Lung (tissue), 12 donors: ENCODE results near the gene JAK1. TPM values are rescaled to one million over a fixed set of nuclear protein-coding genes. Genes with fewer than 3 reads are reported as not detected.

ENCODE experiments used
- ATAC-seq: fragments of 200-7000 bp; cut with Tn5 transposase; one replicate; pipeline ENCODE4 v1.9.1; 2020; ENCODE audit warnings: moderate number of reproducible peaks; ENCODE audit not compliant: insufficient read depth, low FRiP score
- DNase-seq, 3 donors: peaks; one replicate each; pipeline ENCODE4 v3.0.0-alpha.2; 2013 to 2017
- H3K27ac ChIP-seq, 2 donors: one replicate each; pipeline ENCODE4 v1.5.1; 2013; ENCODE audit warnings: mild to moderate bottlenecking in 2 of 2, moderate library complexity in 2 of 2, control low read depth in 1 of 2, inconsistent platforms in 1 of 2, low read depth in 1 of 2, low read length in 1 of 2
- H3K27me3 ChIP-seq, 3 donors: one replicate each; pipeline ENCODE4 v1.5.1; 2013; ENCODE audit warnings: low read length in 2 of 3; ENCODE audit not compliant: control insufficient read depth in 3 of 3, insufficient read depth in 3 of 3
- H3K36me3 ChIP-seq, 4 donors: one replicate each; pipeline ENCODE4 v1.5.1; 2013; ENCODE audit warnings: low read length in 4 of 4, mild to moderate bottlenecking in 1 of 4, moderate library complexity in 1 of 4; ENCODE audit not compliant: control insufficient read depth in 4 of 4, insufficient read depth in 4 of 4
- H3K4me1 ChIP-seq, 5 donors: one replicate each; pipeline ENCODE4 v1.5.1; 2013; ENCODE audit warnings: low read length in 5 of 5, mild to moderate bottlenecking in 2 of 5, moderate library complexity in 1 of 5; ENCODE audit not compliant: control insufficient read depth in 5 of 5, insufficient read depth in 5 of 5
- H3K4me3 ChIP-seq: one replicate; pipeline ENCODE4 v1.5.1; 2013; ENCODE audit warnings: mild to moderate bottlenecking, control low read depth, moderate library complexity
- H3K9ac ChIP-seq, 2 donors: one replicate each; pipeline ENCODE4 v1.5.1; 2013; ENCODE audit warnings: low read length in 2 of 2, control low read depth in 1 of 2; ENCODE audit not compliant: insufficient read depth in 1 of 2
- H3K9me3 ChIP-seq, 4 donors: one replicate each; pipeline ENCODE4 v1.5.1; 2013; ENCODE audit warnings: low read length in 3 of 4, mild to moderate bottlenecking in 1 of 4, moderate library complexity in 1 of 4; ENCODE audit not compliant: control insufficient read depth in 4 of 4, insufficient read depth in 3 of 4
- WGBS, 2 donors: extraction: QIAGEN DNeasy Blood & Tissue Kit; methylation state at CpG; one replicate each; pipeline ENCODE4 v1.1.7; 2013; 5-methylcytosine and 5-hydroxymethylcytosine counted together
- polyA plus RNA-seq, 2 donors: library from polyadenylated mRNA; stranded (reverse); fragments of 200-250 nt; gene quantifications; one replicate each; pipeline ENCODE4 v1.2.1, GENCODE V29; 2013
- total RNA-seq, 2 donors: library from RNA; depleted of rRNA in 1 of 2; stranded (reverse); fragments of >200 nt in 1 of 2; gene quantifications; one replicate each; pipeline ENCODE4 v1.2.1, GENCODE V29; 2014 to 2021
- TF ChIP-seq, protein P1 (sequence below): IDR thresholded peaks from 2 replicates; pipeline ENCODE4 v1.5.1; 2012; ENCODE audit warnings: mild to moderate bottlenecking; ENCODE audit errors: control extremely low read depth, extremely low read depth
- donor health status: control.
- donor health status: control.
- donor health status: Bipolar disorder and iron deficiency.
- donor health status: healthy.
- donor health status: DM: yes; HTN: yes; CAD: no.

JAK1 gene
- total and polyA plus RNA-seq, 4 donors: 26.7 to 162 (median 116) TPM

GRCh38 chr1:64917907-64918306 lies 48.4 kb downstream of the JAK1 start:
- Histone ChIP-seq H3K4me1 (peaks cover 8 to 36% (median 20%) of the 10 kb centered on the region in 5 donors), H3K27ac (peak overlapping the region; percentile 47 to 81), H3K27me3 (no peaks in the 10 kb centered on the region), H3K4me3 (no peak overlapping the region), H3K9ac (no peak overlapping the region), H3K9me3 (no peaks in the 10 kb centered on the region), H3K36me3 (no peaks in the 10 kb centered on the region)
- TF ChIP-seq, protein P1, sequence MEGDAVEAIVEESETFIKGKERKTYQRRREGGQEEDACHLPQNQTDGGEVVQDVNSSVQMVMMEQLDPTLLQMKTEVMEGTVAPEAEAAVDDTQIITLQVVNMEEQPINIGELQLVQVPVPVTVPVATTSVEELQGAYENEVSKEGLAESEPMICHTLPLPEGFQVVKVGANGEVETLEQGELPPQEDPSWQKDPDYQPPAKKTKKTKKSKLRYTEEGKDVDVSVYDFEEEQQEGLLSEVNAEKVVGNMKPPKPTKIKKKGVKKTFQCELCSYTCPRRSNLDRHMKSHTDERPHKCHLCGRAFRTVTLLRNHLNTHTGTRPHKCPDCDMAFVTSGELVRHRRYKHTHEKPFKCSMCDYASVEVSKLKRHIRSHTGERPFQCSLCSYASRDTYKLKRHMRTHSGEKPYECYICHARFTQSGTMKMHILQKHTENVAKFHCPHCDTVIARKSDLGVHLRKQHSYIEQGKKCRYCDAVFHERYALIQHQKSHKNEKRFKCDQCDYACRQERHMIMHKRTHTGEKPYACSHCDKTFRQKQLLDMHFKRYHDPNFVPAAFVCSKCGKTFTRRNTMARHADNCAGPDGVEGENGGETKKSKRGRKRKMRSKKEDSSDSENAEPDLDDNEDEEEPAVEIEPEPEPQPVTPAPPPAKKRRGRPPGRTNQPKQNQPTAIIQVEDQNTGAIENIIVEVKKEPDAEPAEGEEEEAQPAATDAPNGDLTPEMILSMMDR: no peak
- ATAC-seq: no peak
- no peak for DNase-seq

DNA sequence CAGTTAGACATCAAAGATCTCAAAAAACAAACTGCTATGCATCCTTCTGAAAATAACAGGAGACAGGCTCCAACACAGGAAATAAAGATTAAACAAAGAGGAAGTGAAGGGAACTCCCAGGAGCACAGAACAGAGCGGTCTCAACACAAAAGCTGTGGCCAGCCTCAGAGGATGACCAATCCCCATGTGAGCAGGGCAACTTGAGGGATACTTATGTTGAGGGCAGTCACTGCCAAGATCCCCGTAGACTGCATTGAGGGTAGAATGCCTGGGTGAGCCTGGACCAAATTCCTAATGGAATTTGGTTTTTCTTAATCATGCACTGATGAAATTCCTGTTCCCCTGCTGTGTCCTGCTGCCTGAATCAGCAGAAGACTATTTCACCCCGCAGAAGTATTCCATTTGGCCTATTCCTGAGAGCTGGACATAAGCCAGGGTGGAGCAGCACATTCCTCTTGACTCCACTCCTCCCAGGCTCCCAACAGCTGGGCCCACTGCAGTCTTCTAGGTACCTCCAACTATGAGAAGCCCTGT lies 49.0 kb downstream of the JAK1 start:
- ATAC-seq (peak; percentile 80), DNase-seq (peak; percentile 40 to 65 (median 54))
- TF ChIP-seq, protein P1: no peak
- Histone ChIP-seq H3K27ac (peak overlapping the region; percentile 47 to 81), H3K9me3 (no peaks in the 10 kb centered on the region), H3K9ac (no peak overlapping the region), H3K4me1 (peaks cover 6 to 32% (median 21%) of the 10 kb centered on the region in 5 donors), H3K4me3 (no peak overlapping the region), H3K27me3 (no peaks in the 10 kb centered on the region), H3K36me3 (no peaks in the 10 kb centered on the region)
- WGBS, 2 donors: 28% methylated on average over 3 of the region's 3 CpGs

DNA sequence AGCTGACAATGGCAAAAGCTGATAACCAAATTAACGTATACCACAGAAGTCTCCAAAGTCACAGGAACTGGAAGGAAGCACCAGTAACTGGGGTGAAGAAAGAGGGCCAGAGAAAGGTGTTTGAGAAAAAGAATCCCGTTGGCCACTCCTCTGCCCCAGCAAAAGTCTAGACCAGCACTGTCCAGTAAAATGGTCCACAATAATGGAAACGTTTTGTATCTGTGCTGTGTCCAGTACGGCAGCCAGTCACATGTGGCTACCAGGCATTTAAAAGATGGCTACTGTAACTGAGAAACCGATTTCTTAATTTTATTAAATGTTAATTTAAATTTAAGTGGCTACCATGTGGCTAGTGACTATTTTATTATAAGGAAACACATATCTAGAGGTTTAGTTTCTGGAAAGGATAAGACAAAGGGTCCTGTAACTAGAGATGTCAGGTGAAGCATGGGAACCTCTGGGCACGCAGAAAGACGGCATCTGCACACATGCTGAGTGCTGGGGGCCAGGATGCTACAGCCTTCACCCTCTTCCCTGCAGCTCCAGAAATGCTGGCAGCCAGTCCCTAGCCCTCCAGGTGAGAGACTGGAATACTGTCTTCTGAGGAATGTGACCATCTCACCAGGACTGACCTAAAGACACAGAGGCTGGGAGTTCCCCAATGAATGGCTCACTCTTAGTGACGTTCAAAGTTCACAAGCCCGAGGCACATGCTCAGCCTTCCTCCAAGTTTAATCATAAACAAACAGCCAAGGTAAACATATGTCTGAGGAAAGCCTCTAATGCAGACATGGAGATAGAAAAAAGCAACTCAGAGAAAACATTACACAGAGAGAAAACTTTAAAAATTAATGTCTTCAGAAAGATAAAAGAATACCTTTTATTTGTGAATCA lies 50.7 kb downstream of the JAK1 start:
- TF ChIP-seq, protein P1: no peak
- Histone ChIP-seq H3K4me3 (no peak overlapping the region), H3K27ac (no peak overlapping the region), H3K9ac (no peak overlapping the region), H3K27me3 (no peaks in the 10 kb centered on the region), H3K36me3 (no peaks in the 10 kb centered on the region), H3K4me1 (peaks cover 0 to 29% (median 18%) of the 10 kb centered on the region in 5 donors), H3K9me3 (no peaks in the 10 kb centered on the region)
- DNase-seq (peak in 1 of 3 donors; percentile 27), ATAC-seq (no peak)
- WGBS, 2 donors: 70 to 71% methylated on average over 9 of the region's 9 CpGs
